IPS-NIHi7 (cell line): ENCODE measurements around the gene DOCK4.

Experiments used
- DNase-seq: peaks from one replicate; pipeline ENCODE4 v3.0.0; 2012; ENCODE audit warnings: mixed read lengths; ENCODE audit errors: extremely low spot score

Gene DOCK4

GRCh38 chr7:112110175-112110574 is 96.0 kb downstream of the DOCK4 start:
- DNase-seq, result no peak

GRCh38 chr7:112108981-112109380 is 97.2 kb downstream of the DOCK4 start:
- no peak for DNase-seq

GRCh38 chr7:112105584-112106530 is 100.3 kb downstream of the DOCK4 start:
- DNase-seq, result no peak

GRCh38 chr7:112104120-112104519 is 102.1 kb downstream of the DOCK4 start:
- no peak for DNase-seq

- DNase-seq, result peak; percentile 38
Measured at GRCh38 chr7:112103246-112103645, 103.0 kb downstream of the DOCK4 start.

GRCh38 chr7:112101201-112101846 is 104.9 kb downstream of the DOCK4 start:
- no peak for DNase-seq

- DNase-seq, result no peak
Measured at GRCh38 chr7:112097524-112097923, 108.7 kb downstream of the DOCK4 start.

- no peak for DNase-seq
Measured at GRCh38 chr7:112093409-112093808, 112.8 kb downstream of the DOCK4 start.

GRCh38 chr7:112092709-112093395 is 113.3 kb downstream of the DOCK4 start:
- DNase-seq, result no peak

GRCh38 chr7:112092306-112092705 is 113.9 kb downstream of the DOCK4 start:
- DNase-seq, result no peak

- no peak for DNase-seq
Measured at GRCh38 chr7:112091768-112092167, 114.4 kb downstream of the DOCK4 start.

GRCh38 chr7:112089551-112089950 is 116.6 kb downstream of the DOCK4 start:
- DNase-seq, result no peak

GRCh38 chr7:112088484-112089016 is 117.6 kb downstream of the DOCK4 start:
- no peak for DNase-seq

- DNase-seq, result no peak
Measured at GRCh38 chr7:112086496-112087254, 119.5 kb downstream of the DOCK4 start.

- no peak for DNase-seq
Measured at GRCh38 chr7:112084520-112084971, 121.7 kb downstream of the DOCK4 start.

- DNase-seq, result no peak
Measured at GRCh38 chr7:112083776-112084355, 122.3 kb downstream of the DOCK4 start.

- DNase-seq, result no peak
Measured at GRCh38 chr7:112082306-112082705, 123.9 kb downstream of the DOCK4 start.

- DNase-seq, result no peak
Measured at GRCh38 chr7:112081778-112082177, 124.4 kb downstream of the DOCK4 start.

- DNase-seq, result no peak
Measured at GRCh38 chr7:112080978-112081377, 125.2 kb downstream of the DOCK4 start.

GRCh38 chr7:112080441-112080840 is 125.8 kb downstream of the DOCK4 start:
- no peak for DNase-seq

GRCh38 chr7:112079673-112080072 is 126.5 kb downstream of the DOCK4 start:
- no peak for DNase-seq
